Activated CD8-positive, alpha-beta memory T cell treated with anti-CD3 and anti-CD28 coated beads, Interleukin-2, amount 50 U/mL, for 24 hours (primary cell): Measurements from ENCODE around the gene CD300LG.

ENCODE experiments used
- DNase-seq: peaks from one replicate; pipeline ENCODE4 v3.0.0-alpha.2; 2020; ENCODE audit errors: extremely low read depth

CD300LG gene

DNA sequence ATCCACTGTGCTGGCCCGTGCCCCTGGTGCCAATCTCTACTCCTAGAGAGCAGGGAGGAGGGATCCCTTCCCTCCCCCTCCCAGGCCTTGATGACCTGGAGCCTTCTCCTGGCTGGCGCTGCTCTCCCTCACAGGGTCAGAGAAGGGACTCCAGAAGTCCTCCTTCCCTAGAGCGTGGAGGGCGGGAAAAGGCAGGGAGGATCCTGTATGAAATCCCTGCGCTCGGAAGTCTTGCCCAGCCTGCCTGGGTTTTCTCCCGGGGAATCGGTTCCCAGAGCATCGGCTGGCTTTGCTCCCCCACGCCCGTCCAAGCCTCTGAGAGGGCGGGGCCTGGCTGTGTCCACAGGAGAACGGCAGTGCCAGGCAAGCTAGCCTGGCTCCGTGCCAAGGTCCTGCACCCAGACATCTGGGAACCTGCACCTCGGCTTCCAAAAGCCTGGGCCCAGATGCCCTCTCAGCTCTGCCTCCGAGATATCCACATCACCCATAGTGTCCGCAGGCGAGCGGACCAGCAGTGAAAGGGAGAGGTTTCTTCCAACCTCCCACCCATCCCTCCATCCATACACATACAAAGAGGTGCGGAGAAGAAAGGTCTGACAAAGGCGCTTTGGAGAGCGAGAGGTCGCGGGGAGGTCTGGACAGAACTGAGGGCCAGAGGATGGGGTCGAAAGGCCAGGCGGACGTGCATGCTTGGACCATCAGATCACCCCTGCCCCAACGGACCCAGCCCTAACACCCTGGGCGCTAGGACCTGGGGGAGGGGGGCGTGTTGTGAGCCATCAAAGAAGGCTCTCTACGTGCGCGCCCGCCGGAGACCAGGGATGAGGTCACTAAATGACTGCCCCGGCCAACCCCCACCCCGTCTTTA lies 59.2 kb downstream of the CD300LG start:
- DNase-seq = no peak

DNA sequence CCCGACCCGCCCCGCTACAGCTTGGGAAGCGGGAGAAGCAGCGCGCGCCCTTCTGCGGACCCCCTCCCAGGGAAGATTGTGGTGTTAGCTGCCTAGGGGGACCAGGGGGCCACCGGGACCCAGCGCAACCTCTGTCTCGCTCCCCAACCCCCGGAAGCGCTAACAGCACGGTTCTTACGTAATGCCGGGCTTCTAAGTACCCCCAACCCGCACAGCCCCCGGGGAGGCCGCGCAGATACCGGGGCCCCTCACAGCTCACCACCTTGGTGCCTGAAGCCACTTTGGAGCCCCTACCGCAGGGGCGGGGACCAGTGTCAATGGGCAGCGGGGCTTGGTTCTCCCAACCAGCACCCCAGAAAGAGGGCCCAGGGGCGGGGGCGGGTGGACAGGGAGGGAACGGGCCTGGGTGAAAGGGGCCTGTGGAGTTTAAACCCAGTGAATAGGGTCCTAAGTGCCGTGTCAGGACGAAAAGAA lies 60.0 kb downstream of the CD300LG start:
- no peak for DNase-seq

DNA sequence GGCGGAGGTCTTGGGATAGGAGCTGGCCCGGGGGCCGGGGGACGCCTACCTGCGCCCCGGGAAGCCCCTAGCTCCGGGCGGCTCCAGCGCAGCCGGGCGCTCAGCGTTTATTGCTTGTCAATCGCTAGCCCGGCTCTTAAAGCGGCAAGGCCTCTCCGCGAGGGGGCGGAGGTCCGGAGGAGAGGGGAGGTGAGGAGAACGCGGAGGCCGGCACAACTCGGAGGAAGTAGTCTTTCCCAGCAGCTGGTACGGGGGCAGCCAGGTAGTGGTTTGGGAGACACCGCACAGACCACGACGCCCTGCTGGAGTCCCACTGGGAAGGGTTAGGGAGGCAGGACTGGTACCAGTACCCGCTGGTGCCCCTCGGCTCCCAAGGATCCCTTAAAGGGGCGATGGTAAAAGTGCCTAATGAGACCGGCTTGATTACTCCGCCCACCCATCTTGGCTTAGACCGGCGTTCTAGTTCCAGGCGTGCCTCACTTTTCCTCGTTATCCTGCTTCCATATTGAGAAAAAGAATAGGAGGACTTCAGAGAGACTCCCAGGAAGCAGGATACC lies 60.5 kb downstream of the CD300LG start, which contains the start of gene MPP2:
Gene MPP2, minus strand, starts transcription at position 112 of the 557 bp plus-strand sequence. CDS start 3,076 bp downstream, outside the sequence.
- no peak for DNase-seq

DNA sequence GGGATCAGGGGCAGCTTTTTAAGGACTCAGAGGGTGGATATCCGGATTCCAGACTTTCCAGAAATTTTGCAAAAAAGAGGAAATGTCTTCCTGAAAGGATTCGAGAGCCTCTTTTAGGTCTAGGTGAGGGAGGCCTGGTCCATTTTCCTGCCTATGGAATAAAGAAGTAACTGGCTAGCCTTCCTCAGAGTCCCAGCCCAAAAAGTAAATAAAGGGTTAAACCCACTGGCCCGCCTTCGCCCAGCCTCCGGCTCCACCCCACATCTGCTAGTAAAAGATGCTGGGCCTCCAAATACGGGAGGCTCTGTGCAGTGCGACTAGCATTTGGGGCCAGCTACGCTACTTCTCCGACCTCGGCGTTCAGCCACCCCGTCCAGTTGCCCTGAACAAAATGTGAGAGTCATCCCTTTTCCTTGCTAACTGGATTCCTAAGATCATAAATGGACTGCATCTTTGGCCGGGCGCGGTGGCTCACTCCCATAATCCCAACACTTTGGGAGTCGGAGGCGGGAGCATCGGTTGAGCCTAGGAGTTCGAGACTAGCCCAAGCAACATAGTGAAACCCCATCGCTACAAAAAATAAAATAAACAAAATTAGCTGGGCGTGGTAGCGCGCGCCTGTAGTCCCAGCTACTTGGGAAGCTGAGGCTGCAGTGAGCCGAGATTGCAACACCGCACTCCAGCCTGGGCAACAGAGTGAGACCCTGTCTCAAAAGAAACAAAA lies 61.2 kb downstream of the CD300LG start:
- no peak for DNase-seq

DNA sequence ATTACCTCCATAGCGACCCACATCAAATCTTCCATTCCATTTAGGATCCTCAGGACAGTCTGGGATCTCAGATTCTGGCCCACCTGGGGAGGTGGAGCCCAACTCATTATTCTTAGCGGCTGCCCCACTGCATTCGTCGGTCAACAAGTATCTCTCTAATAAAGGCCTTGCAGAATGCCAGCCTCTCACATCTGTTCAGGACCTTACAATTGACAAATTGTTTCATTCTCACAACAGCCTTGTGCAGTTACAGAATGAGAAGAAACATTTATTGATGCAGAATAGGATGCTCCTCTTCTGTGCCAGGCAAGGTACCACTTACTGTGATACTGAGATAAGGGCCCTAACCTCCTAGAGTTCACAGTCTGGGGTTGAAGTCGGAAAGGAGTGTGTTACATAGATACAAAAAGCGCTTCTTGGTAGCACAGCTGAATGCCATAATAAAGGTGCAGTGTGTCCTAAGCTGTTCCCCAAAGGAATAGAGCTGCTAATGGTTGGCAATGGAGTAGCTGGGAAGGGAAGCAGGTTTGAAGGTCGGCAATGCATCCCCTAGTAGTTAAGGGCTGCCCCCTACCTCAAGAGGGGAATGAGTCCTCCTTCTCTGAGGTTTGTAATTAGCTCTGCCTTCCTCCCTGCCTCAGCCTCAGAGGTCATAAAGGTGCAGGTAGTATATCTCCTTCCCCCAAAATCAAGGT lies 62.7 kb downstream of the CD300LG start:
- no peak for DNase-seq

DNA sequence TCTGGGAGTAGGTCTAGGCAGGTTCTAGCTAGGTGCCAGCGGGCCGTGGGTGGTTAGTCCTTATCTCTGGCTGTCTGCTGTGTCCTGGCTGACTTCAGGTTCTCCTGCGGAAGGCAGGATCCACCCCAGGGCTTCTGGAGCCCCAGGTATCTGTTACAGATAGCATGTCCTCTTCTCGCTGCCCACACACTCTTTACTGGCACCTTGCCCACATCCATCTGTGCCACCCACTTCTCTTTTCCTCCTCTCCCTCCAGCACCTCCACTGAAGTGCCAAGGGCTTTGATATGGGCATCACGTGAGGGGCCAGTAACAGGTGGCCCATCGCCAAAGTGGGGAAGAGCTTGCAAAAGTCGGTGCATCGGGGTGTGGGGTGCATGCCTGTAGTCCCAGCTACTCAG lies 64.9 kb downstream of the CD300LG start:
- no peak for DNase-seq

DNA sequence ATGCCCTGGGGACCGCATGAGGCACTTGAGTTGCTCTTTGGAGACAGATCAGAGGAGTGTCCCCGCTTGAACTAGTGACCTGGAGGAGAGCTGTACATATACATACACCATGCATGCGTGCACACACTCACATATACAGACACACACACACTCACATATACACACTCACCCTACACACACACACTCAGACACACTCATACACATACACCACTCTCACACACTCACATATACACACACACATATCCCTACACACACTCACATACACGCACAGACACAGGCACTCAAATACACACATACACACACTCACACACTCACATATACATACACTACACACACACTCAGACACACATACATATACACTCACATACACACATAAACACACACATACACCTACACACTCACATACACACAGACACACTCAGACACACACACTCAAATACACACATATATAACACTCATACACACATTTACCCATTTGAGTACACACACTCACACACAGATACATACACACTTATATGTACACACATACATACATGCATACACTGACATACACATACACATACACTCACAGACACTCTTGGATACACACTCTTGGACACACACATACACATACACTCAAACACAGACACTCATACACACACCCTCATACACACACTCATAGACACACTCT lies 65.8 kb downstream of the CD300LG start:
- no peak for DNase-seq
